Activated CD4-positive, alpha-beta memory T cell treated with anti-CD3 and anti-CD28 coated beads for 36 hours (primary cell): ENCODE results near the gene HOMER2. TPM values are rescaled to one million over a fixed set of nuclear protein-coding genes. Genes with fewer than 3 reads are reported as not detected.
"Not testable (repeated sequence)": the region's sequence is repeated elsewhere in the genome, so short reads cannot be mapped to it uniquely, and the experiment has no call there.

Source experiments
- CTCF ChIA-PET: fragments of 350-600 bp; sonication (Branson Sonifier 250); formaldehyde crosslinking; loops from one replicate; lab custom pipeline; 2021; ENCODE audit warnings: antibody characterized with exemption, inconsistent platforms; lab: Charles Lee
- POLR2A ChIA-PET: fragments of 350-600 bp; sonication (Branson Sonifier 250); formaldehyde crosslinking; loops from one replicate; lab custom pipeline; 2021; ENCODE audit warnings: antibody characterized with exemption; lab: Charles Lee
- DNase-seq: peaks from one replicate; pipeline ENCODE4 v3.0.0-alpha.2; 2020
- H3K27ac Mint-ChIP-seq: one replicate; pipeline ENCODE4 v1.8.0; 2021; ENCODE audit warnings: mixed read lengths
- H3K27me3 Mint-ChIP-seq: one replicate; pipeline ENCODE4 v1.8.0; 2021; ENCODE audit warnings: mixed read lengths
- H3K36me3 Mint-ChIP-seq: one replicate; pipeline ENCODE4 v1.8.0; 2021; ENCODE audit warnings: mixed read lengths
- H3K4me1 Mint-ChIP-seq: one replicate; pipeline ENCODE4 v1.8.0; 2021; ENCODE audit warnings: low read depth, mixed read lengths
- H3K4me3 Mint-ChIP-seq: one replicate; pipeline ENCODE4 v1.8.0; 2021; ENCODE audit warnings: mild to moderate bottlenecking, mixed read lengths
- H3K9me3 Mint-ChIP-seq: one replicate; pipeline ENCODE4 v1.8.0; 2021; ENCODE audit warnings: mixed read lengths
- intact Hi-C: fragments of 100-400 bp; cut with micrococcal nuclease; formaldehyde crosslinking; loops from one replicate; pipeline ENCODE4 v1.15.1; 2023
- total RNA-seq, 2 experiments: library from RNA; stranded (reverse); gene quantifications; one replicate each; pipeline ENCODE4 v1.2.3, GENCODE V29; 2021

HOMER2 gene
- total RNA-seq, 2 experiments from 2014 or later, result 6.5 to 7.9 TPM

DNA sequence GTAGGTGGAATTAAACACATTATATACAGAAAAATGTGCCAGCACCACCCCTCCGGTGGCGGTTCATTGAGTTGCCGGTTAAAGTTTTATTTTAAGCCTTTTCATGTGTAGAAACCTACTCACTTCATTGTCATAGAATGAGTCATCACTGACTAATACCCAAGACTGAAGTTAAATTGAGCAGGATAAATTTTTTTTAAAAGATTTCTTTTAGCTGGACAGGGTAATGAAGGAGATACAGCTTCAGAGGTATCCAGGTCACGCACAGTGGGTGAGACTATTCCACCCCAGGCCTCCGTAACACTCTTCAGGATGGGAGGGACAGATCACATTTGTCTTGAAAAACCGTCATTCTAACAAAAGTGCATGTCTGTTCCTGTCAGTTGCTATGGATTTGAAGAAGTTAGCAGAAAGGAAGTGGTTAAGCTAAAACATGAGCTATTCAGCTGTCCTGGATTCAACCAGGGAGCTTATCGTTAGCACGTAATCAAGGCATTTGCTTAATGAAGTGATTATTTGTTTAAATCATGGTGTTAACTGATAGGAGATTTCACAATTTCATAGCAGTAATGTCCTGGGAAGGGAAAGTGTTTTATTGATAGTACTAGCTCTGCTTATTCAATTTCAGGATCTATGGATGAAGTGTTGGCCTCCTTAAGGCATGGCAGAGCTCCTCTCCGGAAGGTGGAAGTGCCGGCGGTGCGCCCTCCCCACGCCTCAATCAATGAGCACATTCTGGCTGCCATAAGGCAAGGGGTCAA, 119.7 kb downstream of the HOMER2 start:
- H3K4me1 Mint-ChIP-seq, result peaks cover 28% of the 10 kb centered on the region
- peak; percentile 67 for DNase-seq
- peaks cover 86% of the 10 kb centered on the region for H3K36me3 Mint-ChIP-seq
- no peak overlapping the region for H3K4me3 Mint-ChIP-seq
- POLR2A ChIA-PET, result interaction anchor here (1.2 to 2.1 kb wide), 2 partner anchors 22 to 24 kb away, joined by 3 to 19 read pairs; no protein-coding TSS in a partner anchor
- H3K9me3 Mint-ChIP-seq, result no peaks in the 10 kb centered on the region
- no peaks in the 10 kb centered on the region for H3K27me3 Mint-ChIP-seq
- H3K27ac Mint-ChIP-seq, result peak overlapping the region; percentile 50
- CTCF ChIA-PET, result interaction anchor here (0.6 to 1.2 kb wide), 8 partner anchors 16 to 1801 kb away, joined by 3 to 6 read pairs (median 3); no protein-coding TSS in a partner anchor
- intact Hi-C loops, result loop anchor here (1.0 to 5.0 kb wide), 3 partner anchors 21 to 120 kb away; partner anchors contain the start of gene HOMER2

GRCh38 chr15:82831894-82832600, 120.5 kb downstream of the HOMER2 start:
- ChIA-PET CTCF (interaction anchor here (0.6 to 1.2 kb wide), 6 partner anchors 15 to 168 kb away, joined by 3 to 6 read pairs (median 3); no protein-coding TSS in a partner anchor), POLR2A (interaction anchor here (1.2 to 2.1 kb wide), 2 partner anchors 21 to 23 kb away, joined by 3 to 19 read pairs; no protein-coding TSS in a partner anchor)
- Mint-ChIP-seq H3K27ac (no peak overlapping the region), H3K36me3 (peaks cover 81% of the 10 kb centered on the region), H3K4me3 (no peak overlapping the region), H3K9me3 (no peaks in the 10 kb centered on the region), H3K27me3 (no peaks in the 10 kb centered on the region), H3K4me1 (peaks cover 28% of the 10 kb centered on the region)
- DNase-seq, result no peak
- intact Hi-C loops, result loop anchor here (1.0 to 5.0 kb wide), 3 partner anchors 21 to 120 kb away; partner anchors contain the start of gene HOMER2

DNA sequence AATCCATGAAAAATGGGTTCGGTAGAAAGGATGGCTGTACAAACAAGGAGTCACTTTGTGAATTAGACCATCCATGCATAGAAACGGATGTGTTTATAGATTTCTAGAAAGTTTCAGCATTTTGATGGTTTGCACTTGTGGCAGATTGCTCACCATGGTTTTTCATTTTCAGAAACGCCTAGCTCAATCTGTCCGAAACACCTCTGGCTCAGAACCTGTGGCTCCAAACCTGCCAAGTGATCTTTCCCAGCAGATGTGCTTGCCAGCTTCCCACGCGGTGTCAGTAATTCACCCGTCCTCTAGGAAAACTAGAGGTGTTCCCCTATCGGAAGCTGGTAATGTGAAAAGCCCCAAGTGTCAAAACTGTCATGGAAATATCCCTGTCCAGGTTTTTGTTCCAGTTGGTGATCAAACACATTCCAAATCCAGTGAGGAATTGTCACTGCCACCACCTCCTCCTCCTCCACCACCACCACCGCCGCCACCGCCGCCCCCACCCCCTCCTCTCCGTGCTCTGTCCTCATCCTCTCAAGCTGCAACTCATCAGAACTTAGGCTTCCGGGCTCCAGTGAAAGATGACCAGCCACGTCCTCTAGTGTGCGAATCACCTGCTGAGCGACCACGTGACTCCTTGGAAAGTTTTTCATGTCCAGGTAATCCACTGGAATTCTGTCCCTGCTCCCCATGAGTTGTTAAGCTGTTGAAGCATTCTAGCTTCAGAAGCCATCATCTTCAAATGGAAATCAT, 121.9 kb downstream of the HOMER2 start:
- H3K4me1 Mint-ChIP-seq, result peaks cover 28% of the 10 kb centered on the region
- H3K27ac Mint-ChIP-seq, result no peak overlapping the region
- H3K4me3 Mint-ChIP-seq, result no peak overlapping the region
- intact Hi-C loops, result loop anchor here (5.0 kb wide), 1 partner anchor 122 kb away; the partner anchor contains the start of gene HOMER2
- H3K36me3 Mint-ChIP-seq, result peaks cover 77% of the 10 kb centered on the region
- ChIA-PET CTCF (interaction anchor here (1.5 kb wide), 1 partner anchor 19 kb away, joined by 3 read pairs; no protein-coding TSS in a partner anchor), POLR2A (no interaction called here)
- no peaks in the 10 kb centered on the region for H3K27me3 Mint-ChIP-seq
- no peak for DNase-seq
- no peaks in the 10 kb centered on the region for H3K9me3 Mint-ChIP-seq

GRCh38 chr15:82829234-82829633, 123.3 kb downstream of the HOMER2 start:
- intact Hi-C loops, result no loop called here
- Mint-ChIP-seq H3K27me3 (no peaks in the 10 kb centered on the region), H3K4me1 (peaks cover 28% of the 10 kb centered on the region), H3K9me3 (no peaks in the 10 kb centered on the region), H3K4me3 (no peak overlapping the region), H3K36me3 (peaks cover 66% of the 10 kb centered on the region), H3K27ac (no peak overlapping the region)
- DNase-seq, result no peak
- ChIA-PET POLR2A (no interaction called here), CTCF (no interaction called here)

DNA sequence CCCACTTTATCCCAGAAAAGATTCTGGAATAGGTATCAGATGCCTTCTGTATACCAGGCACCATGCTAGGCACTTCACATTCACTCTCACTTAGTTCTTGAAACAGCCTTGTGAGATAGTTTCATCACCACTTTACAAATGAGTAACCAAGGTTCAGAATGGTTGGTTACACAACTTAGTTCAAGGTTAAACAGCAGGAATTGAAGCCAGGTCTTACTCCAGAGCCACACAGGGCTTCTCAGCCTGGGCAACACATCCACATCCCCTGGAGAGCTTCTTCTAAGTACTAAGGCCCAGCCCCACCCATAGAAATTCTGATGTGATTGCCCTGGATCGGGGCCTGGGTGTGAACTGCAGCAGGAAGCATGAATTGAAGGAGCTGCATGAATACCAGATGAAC, 124.4 kb downstream of the HOMER2 start:
- ChIA-PET POLR2A (interaction anchor here (1.3 kb wide), 1 partner anchor 18 kb away, joined by 3 read pairs; no protein-coding TSS in a partner anchor), CTCF (no interaction called here)
- intact Hi-C loops, result no loop called here
- peaks cover 58% of the 10 kb centered on the region for H3K36me3 Mint-ChIP-seq
- H3K4me1 Mint-ChIP-seq, result peaks cover 25% of the 10 kb centered on the region
- no peak overlapping the region for H3K27ac Mint-ChIP-seq
- H3K4me3 Mint-ChIP-seq, result no peak overlapping the region
- H3K9me3 Mint-ChIP-seq, result no peaks in the 10 kb centered on the region
- DNase-seq, result no peak
- H3K27me3 Mint-ChIP-seq, result no peaks in the 10 kb centered on the region

DNA sequence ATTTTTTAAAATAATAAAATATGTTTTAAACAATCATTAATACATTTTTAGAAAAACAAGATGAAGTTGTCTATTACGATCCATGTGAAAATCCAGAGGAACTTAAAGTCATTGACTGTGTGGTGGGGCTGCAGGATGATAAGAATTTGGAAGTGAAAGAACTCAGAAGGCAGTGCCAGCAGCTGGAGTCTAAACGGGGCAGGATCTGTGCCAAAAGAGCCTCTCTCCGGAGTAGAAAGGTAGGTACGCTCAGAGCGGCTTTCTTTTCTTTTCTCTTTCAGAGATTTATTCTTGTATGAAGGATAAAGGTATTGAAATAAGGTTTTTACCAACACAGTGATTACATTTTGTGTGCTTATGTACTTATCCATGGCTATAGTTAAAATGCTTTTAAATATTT, 129.5 kb downstream of the HOMER2 start:
- peaks cover 5% of the 10 kb centered on the region for H3K4me1 Mint-ChIP-seq
- no peak overlapping the region for H3K27ac Mint-ChIP-seq
- no peak for DNase-seq
- no peaks in the 10 kb centered on the region for H3K27me3 Mint-ChIP-seq
- H3K4me3 Mint-ChIP-seq, result no peak overlapping the region
- POLR2A ChIA-PET, result no interaction called here
- peaks cover 45% of the 10 kb centered on the region for H3K36me3 Mint-ChIP-seq
- intact Hi-C loops, result no loop called here
- no peaks in the 10 kb centered on the region for H3K9me3 Mint-ChIP-seq
- CTCF ChIA-PET, result no interaction called here

- peaks cover 42% of the 10 kb centered on the region for H3K36me3 Mint-ChIP-seq
- POLR2A ChIA-PET, H3K4me3 Mint-ChIP-seq, CTCF ChIA-PET, H3K9me3 Mint-ChIP-seq, DNase-seq, H3K27ac Mint-ChIP-seq, H3K4me1 Mint-ChIP-seq, intact Hi-C loops, H3K27me3 Mint-ChIP-seq: not testable (repeated sequence)
These were observed 130.7 kb downstream of the HOMER2 start for GRCh38 chr15:82821851-82822250.

DNA sequence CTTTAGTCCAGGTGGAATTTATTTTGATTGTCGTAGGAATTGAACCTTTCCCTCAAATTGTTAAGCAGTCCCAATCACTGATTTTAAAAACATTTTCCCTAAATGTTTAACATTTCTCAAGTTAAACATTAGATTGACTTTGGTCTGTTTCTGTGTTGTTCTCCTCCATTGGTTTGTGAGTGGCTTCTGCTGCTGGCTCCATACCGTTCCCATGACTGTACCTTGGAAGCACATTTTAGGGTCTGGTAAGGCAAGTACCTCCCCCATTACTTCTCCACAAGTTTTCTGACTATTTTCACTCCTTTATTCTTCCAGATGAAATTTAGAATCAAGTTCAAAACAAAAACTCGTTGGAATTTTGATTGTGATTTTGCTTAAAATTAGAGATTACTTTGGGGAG, 131.1 kb downstream of the HOMER2 start:
- intact Hi-C loops, CTCF ChIA-PET, POLR2A ChIA-PET, H3K4me1 Mint-ChIP-seq, H3K4me3 Mint-ChIP-seq, DNase-seq, H3K27ac Mint-ChIP-seq, H3K27me3 Mint-ChIP-seq, H3K9me3 Mint-ChIP-seq: not testable (repeated sequence)
- H3K36me3 Mint-ChIP-seq, result peaks cover 43% of the 10 kb centered on the region

- peaks cover 6% of the 10 kb centered on the region for H3K4me1 Mint-ChIP-seq
- no peak for DNase-seq
- H3K9me3 Mint-ChIP-seq, result no peaks in the 10 kb centered on the region
- ChIA-PET POLR2A (no interaction called here), CTCF (no interaction called here)
- no peak overlapping the region for H3K4me3 Mint-ChIP-seq
- no peak overlapping the region for H3K27ac Mint-ChIP-seq
- H3K27me3 Mint-ChIP-seq, result no peaks in the 10 kb centered on the region
- intact Hi-C loops, result no loop called here
- H3K36me3 Mint-ChIP-seq, result peaks cover 46% of the 10 kb centered on the region
These were observed 132.4 kb downstream of the HOMER2 start for GRCh38 chr15:82820128-82820527.

- no peaks in the 10 kb centered on the region for H3K27me3 Mint-ChIP-seq
- no peak overlapping the region for H3K27ac Mint-ChIP-seq
- ChIA-PET POLR2A (no interaction called here), CTCF (interaction anchor here (0.6 kb wide), 1 partner anchor 155 kb away, joined by 5 read pairs; no protein-coding TSS in a partner anchor)
- peaks cover 45% of the 10 kb centered on the region for H3K4me1 Mint-ChIP-seq
- H3K4me3 Mint-ChIP-seq, result no peak overlapping the region
- no peaks in the 10 kb centered on the region for H3K9me3 Mint-ChIP-seq
- intact Hi-C loops, result loop anchor here (10.0 kb wide), 1 partner anchor 392 kb away; the partner anchor contains the start of gene HDGFL3
- no peak for DNase-seq
- peaks cover 36% of the 10 kb centered on the region for H3K36me3 Mint-ChIP-seq
These were observed 139.5 kb downstream of the HOMER2 start for GRCh38 chr15:82812994-82813393.

GRCh38 chr15:82810890-82811426, 141.6 kb downstream of the HOMER2 start:
- ChIA-PET CTCF (interaction anchor here (0.6 to 2.0 kb wide), 8 partner anchors 21 to 749 kb away, joined by 3 to 9 read pairs (median 3); no protein-coding TSS in a partner anchor), POLR2A (interaction anchor here (1.0 to 2.6 kb wide), 9 partner anchors 13 to 276 kb away, joined by 3 to 19 read pairs (median 6); partner anchors contain the start of genes C15orf40, RAMAC and RPS17)
- H3K4me3 Mint-ChIP-seq, result peak overlapping the region; percentile 82
- DNase-seq, result peak; percentile 70
- H3K4me1 Mint-ChIP-seq, result peaks cover 45% of the 10 kb centered on the region
- peaks cover 26% of the 10 kb centered on the region for H3K36me3 Mint-ChIP-seq
- H3K27ac Mint-ChIP-seq, result peak overlapping the region; percentile 81
- no peaks in the 10 kb centered on the region for H3K27me3 Mint-ChIP-seq
- intact Hi-C loops, result loop anchor here (1.0 to 10.0 kb wide), 5 partner anchors 21 to 394 kb away; partner anchors contain the start of genes HDGFL3, RAMAC and RPS17
- no peaks in the 10 kb centered on the region for H3K9me3 Mint-ChIP-seq
